ENCODE measurements around the gene ELL2.

DNA sequence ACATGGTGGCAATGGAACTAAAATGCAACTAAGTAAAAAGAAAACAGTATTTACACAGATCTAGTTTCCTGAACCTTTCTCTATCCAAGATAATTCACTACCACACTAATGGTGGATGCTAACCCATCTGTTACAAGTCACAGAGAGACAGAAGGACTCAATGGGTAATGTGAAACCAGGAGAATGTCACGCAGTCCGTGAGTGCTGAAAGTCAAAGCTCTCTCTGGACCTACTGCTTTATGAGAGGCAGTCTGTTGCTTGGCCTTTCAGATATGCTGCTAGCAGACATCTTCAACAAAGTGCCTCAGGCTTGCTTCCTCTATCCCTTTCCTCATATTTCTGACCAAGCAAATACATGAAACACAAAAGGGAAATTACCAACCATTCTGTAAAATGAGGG is 70.2 kb downstream of the ELL2 start:
- TF ChIP-seq POLR2A (IDR thresholded peaks at IDR 0.05; ENCODE audit: low read length) (no peak), GATA1 (IDR thresholded peaks at IDR 0.05; ENCODE audit: low read depth, low read length) (no peak)

Measured in erythroblast (primary cell).